Kidney capillary endothelial cell (primary cell): ENCODE results near the gene S100A3.
A peak's percentile ranks its signal among the peaks of the same experiment; 100 is the strongest.
"Not testable (repeated sequence)": the region's sequence is repeated elsewhere in the genome, so short reads cannot be mapped to it uniquely, and the experiment has no call there.

ENCODE experiments used
- DNase-seq: peaks from one replicate; pipeline ENCODE4 v3.0.0-alpha.2; 2018; ENCODE audit warnings: low spot score

S100A3 gene

GRCh38 chr1:153548722-153549688 lies at the start of gene S100A3:
TSS of gene S100A3 (minus strand) at chr1:153549258. CDS start at chr1:153548485, 773 bp downstream.
- peak; percentile 87 for DNase-seq

GRCh38 chr1:153598309-153599172 lies 49.5 kb upstream of the S100A3 start:
- DNase-seq, result peak; percentile 88

- DNase-seq, result peak; percentile 51
Measured at GRCh38 chr1:153597206-153597605, 48.1 kb upstream of the S100A3 start.

GRCh38 chr1:153592748-153593147 lies 43.7 kb upstream of the S100A3 start:
- no peak for DNase-seq

- no peak for DNase-seq
Measured at GRCh38 chr1:153588482-153588881, 39.4 kb upstream of the S100A3 start.

GRCh38 chr1:153588033-153588432 lies 39.0 kb upstream of the S100A3 start:
- DNase-seq, result not testable (repeated sequence)

- no peak for DNase-seq
Measured at GRCh38 chr1:153587314-153587713, 38.3 kb upstream of the S100A3 start.

GRCh38 chr1:153586347-153586746 lies 37.3 kb upstream of the S100A3 start:
- no peak for DNase-seq

- no peak for DNase-seq
Measured at GRCh38 chr1:153585006-153585405, 35.9 kb upstream of the S100A3 start.

GRCh38 chr1:153583976-153584375 lies 34.9 kb upstream of the S100A3 start:
- no peak for DNase-seq

GRCh38 chr1:153583514-153583913 lies 34.5 kb upstream of the S100A3 start:
- DNase-seq, result not testable (repeated sequence)

GRCh38 chr1:153582836-153583235 lies 33.8 kb upstream of the S100A3 start:
- DNase-seq, result not testable (repeated sequence)

- DNase-seq, result no peak
Measured at GRCh38 chr1:153578936-153579335, 29.9 kb upstream of the S100A3 start.

- DNase-seq, result no peak
Measured at GRCh38 chr1:153578490-153578889, 29.4 kb upstream of the S100A3 start.

- DNase-seq, result no peak
Measured at GRCh38 chr1:153577624-153578051, 28.6 kb upstream of the S100A3 start.

GRCh38 chr1:153577138-153577537 lies 28.1 kb upstream of the S100A3 start:
- DNase-seq, result no peak

- not testable (repeated sequence) for DNase-seq
Measured at GRCh38 chr1:153575497-153575896, 26.4 kb upstream of the S100A3 start.

GRCh38 chr1:153575081-153575491 lies 26.0 kb upstream of the S100A3 start:
- not testable (repeated sequence) for DNase-seq

- no peak for DNase-seq
Measured at GRCh38 chr1:153573351-153573750, 24.3 kb upstream of the S100A3 start.

- peak; percentile 89 for DNase-seq
Measured at GRCh38 chr1:153572569-153573015, 23.5 kb upstream of the S100A3 start.

GRCh38 chr1:153571706-153572105 lies 22.6 kb upstream of the S100A3 start:
- no peak for DNase-seq

GRCh38 chr1:153570874-153571273 lies 21.8 kb upstream of the S100A3 start:
- no peak for DNase-seq
